ENCODE data around the gene INAFM2. TPM values are rescaled to one million over a fixed set of nuclear protein-coding genes. Genes with fewer than 3 reads are reported as not detected.

Gene INAFM2
- total RNA-seq, 2 experiments from 2014 or later = 3.3 to 4.4 TPM

DNA sequence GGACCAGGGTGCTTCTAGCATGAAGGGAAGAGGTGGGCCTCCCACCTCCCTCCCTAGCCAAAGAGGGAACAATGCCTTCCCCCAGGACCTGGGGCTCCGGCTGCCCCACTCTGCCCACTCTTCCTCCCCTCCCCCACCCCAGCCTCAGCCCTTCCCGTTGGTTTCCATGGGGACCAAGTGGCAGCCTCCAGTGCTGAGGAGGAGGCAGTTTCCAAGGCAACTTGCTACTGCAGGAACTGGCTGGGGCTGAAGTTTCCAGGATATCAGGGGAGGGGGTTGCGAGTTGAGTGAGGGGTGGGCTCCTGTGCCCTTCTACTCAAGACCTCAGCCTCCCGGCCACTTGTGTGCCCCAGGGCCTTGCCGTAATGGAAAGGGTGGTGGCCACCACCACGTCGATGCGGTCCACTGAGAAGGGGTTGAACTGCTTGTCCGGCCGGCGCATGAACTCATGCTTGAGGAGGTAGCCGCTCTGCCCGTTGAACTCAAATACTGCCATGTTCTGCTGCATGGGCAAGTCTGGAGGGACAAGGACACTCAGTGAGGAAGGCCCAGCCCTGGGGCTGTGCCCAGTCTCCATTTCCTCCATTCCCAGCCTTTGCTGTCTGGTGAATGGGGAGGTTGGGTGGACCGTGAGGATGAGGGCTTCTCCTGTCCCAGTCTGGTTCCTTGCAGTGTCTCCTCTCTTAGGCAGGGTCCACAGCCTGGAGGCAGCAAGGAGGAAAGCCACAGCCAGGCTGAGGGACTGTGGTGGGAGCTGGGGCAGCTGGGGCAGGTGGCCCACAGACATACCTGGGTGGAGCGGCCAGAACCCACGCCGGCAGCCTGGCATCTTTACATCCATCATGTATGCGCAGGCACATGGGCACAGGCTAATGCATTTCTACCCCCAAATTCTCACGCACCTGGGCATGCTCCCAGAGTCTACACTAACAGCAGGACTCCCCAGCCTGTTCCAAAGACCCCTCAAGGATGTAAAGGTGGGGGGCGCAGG is 29.3 kb upstream of the INAFM2 start:
- no peaks in the 10 kb centered on the region for H4K20me1 ChIP-seq (ENCODE audit: insufficient read depth, low read length)
- peaks cover 7% of the 10 kb centered on the region for H3K4me1 ChIP-seq (ENCODE audit: insufficient read depth, low read length, poor library complexity, severe bottlenecking)
- no peaks in the 10 kb centered on the region for H3K36me3 ChIP-seq (ENCODE audit: insufficient read depth, low read length)
- no peak overlapping the region for H3K4me3 ChIP-seq (ENCODE audit: low read depth, low read length, poor library complexity, severe bottlenecking)
- no peaks in the 10 kb centered on the region for H3K9me3 ChIP-seq (ENCODE audit: low read length)
- intact Hi-C loops (cut with micrococcal nuclease; ENCODE audit: unreplicated experiment) = no loop called here
- no peak overlapping the region for H3K4me2 ChIP-seq (ENCODE audit: low read length)
- ChIA-PET POLR2A (interaction anchor here (0.6 kb wide), 1 partner anchor 14 kb away, joined by 4 read pairs; no protein-coding TSS in a partner anchor), CTCF (ENCODE audit: unreplicated experiment) (no interaction called here)
- no peak overlapping the region for H3K27ac ChIP-seq (ENCODE audit: low read depth, low read length, poor library complexity, severe bottlenecking)
- no peaks in the 10 kb centered on the region for H3K79me2 ChIP-seq (ENCODE audit: insufficient read depth, low read depth, low read length)
- no TSS peak for BruUV-seq (replicated peaks)
- H2AFZ ChIP-seq (ENCODE audit: low read length) = no peak overlapping the region
- H3K9me2 ChIP-seq (ENCODE audit: insufficient read depth, low read length) = no peaks in the 10 kb centered on the region
- no peak for TF ChIP-seq EZH2phosphoT487 (IDR thresholded peaks at IDR 0.05; ENCODE audit: borderline replicate concordance, low read depth, low read length)
- TF ChIP-seq, protein P1, sequence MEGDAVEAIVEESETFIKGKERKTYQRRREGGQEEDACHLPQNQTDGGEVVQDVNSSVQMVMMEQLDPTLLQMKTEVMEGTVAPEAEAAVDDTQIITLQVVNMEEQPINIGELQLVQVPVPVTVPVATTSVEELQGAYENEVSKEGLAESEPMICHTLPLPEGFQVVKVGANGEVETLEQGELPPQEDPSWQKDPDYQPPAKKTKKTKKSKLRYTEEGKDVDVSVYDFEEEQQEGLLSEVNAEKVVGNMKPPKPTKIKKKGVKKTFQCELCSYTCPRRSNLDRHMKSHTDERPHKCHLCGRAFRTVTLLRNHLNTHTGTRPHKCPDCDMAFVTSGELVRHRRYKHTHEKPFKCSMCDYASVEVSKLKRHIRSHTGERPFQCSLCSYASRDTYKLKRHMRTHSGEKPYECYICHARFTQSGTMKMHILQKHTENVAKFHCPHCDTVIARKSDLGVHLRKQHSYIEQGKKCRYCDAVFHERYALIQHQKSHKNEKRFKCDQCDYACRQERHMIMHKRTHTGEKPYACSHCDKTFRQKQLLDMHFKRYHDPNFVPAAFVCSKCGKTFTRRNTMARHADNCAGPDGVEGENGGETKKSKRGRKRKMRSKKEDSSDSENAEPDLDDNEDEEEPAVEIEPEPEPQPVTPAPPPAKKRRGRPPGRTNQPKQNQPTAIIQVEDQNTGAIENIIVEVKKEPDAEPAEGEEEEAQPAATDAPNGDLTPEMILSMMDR (conservative IDR thresholded peaks at IDR 0.05; ENCODE audit: low read length) = no peak
- no peak for DNase-seq (ENCODE audit: low spot score)

DNA sequence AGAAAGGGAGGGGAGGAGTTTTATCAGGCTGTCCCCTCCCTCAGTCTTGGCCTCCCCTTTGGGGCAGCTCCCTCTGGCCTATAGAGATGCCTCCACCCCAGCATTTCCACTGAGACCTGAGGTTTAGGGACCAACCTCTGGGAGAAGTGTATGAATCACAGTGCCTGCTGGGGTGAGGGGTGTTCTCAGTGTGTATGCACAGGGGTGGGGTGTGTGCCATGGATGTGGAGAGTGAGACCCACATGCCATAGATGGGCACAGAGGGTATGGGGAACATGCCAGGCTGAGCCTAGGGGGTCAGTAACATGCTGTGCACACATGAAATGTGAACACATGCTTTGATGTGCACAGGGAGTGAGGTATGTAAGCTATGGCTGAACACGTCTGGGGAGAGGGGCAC is 28.2 kb upstream of the INAFM2 start:
- no peak for TF ChIP-seq EZH2phosphoT487 (IDR thresholded peaks at IDR 0.05; ENCODE audit: borderline replicate concordance, low read depth, low read length)
- TF ChIP-seq, protein P1 (conservative IDR thresholded peaks at IDR 0.05; ENCODE audit: low read length) = no peak
- POLR2A ChIA-PET = interaction anchor here (0.6 kb wide), 1 partner anchor 13 kb away, joined by 4 read pairs; no protein-coding TSS in a partner anchor
- intact Hi-C loops (cut with micrococcal nuclease; ENCODE audit: unreplicated experiment) = no loop called here

More for the DNA sequence above, 28.2 kb upstream of the INAFM2 start:
- Histone ChIP-seq H3K9me3 (ENCODE audit: low read length) (peaks cover 1% of the 10 kb centered on the region), H4K20me1 (ENCODE audit: insufficient read depth, low read length) (no peaks in the 10 kb centered on the region), H3K4me1 (ENCODE audit: insufficient read depth, low read length, poor library complexity, severe bottlenecking) (peaks cover 2% of the 10 kb centered on the region), H3K79me2 (ENCODE audit: insufficient read depth, low read depth, low read length) (no peaks in the 10 kb centered on the region), H3K4me3 (ENCODE audit: low read depth, low read length, poor library complexity, severe bottlenecking) (no peak overlapping the region), H3K27ac (ENCODE audit: low read depth, low read length, poor library complexity, severe bottlenecking) (no peak overlapping the region), H2AFZ (ENCODE audit: low read length) (no peak overlapping the region), H3K36me3 (ENCODE audit: insufficient read depth, low read length) (no peaks in the 10 kb centered on the region), H3K4me2 (ENCODE audit: low read length) (no peak overlapping the region), H3K9me2 (ENCODE audit: insufficient read depth, low read length) (no peaks in the 10 kb centered on the region)
- CTCF ChIA-PET (ENCODE audit: unreplicated experiment) = no interaction called here
- no TSS peak for BruUV-seq (replicated peaks)
- DNase-seq (ENCODE audit: low spot score) = no peak

Measured in OCI-LY7 (cell line).